Measurements from ENCODE around the gene SRP54. TPM values are rescaled to one million over a fixed set of nuclear protein-coding genes. Genes with fewer than 3 reads are reported as not detected.

SRP54 gene
- total and polyA plus RNA-seq, 2 of the 8 experiments (the other 6 are each of a cell fraction or from before 2014, with no cell fraction given) = 19.7 to 60.0 TPM

GRCh38 chr14:34983148-34983760 is 462 bp downstream of the SRP54 start:
- H3K4me1 ChIP-seq (replicated peaks in 1 of 4; ENCODE audit: control insufficient read depth in 3 of 4, insufficient read depth in 4 of 4, low read length in 3 of 4) = peaks cover 0 to 5% (median 2%) of the 10 kb centered on the region in 4 experiments; a peak in 3 of 7 replicates
- no peak overlapping the region for H2BK12ac ChIP-seq (ENCODE audit: low read depth, low read length)
- 1% methylated on average over 28 of the region's 28 CpGs; no CpG with 5 or more reads in 1 of the 2 experiments for WGBS, 2 experiments (ENCODE audit: extremely low coverage in 1 of 2, insufficient coverage in 1 of 2, insufficient read length in 1 of 2, insufficient replicate concordance in 2 of 2, low coverage in 1 of 2, low lambda C conversion rate in 2 of 2, missing lambda C conversion rate in 1 of 2)
- H2BK120ac ChIP-seq (replicated peaks; ENCODE audit: low read depth, low read length) = no peak overlapping the region
- peak overlapping the region; percentile 72; the same call in 1 of the 2 replicates for H4K8ac ChIP-seq (ENCODE audit: extremely low read depth, insufficient read depth, low read length)
- H4K5ac ChIP-seq (ENCODE audit: insufficient read length, low read depth, low read length) = no peak overlapping the region
- no peaks in the 10 kb centered on the region for H4K20me1 ChIP-seq (replicated peaks in 1 of 2; ENCODE audit: control insufficient read depth in 1 of 2, insufficient read depth in 2 of 2, low read length in 2 of 2)
- H3K23me2 ChIP-seq (ENCODE audit: low read depth, low read length) = peaks cover 12% of the 10 kb centered on the region
- H3K4ac ChIP-seq (replicated peaks; ENCODE audit: insufficient read length, low read depth, low read length) = no peak overlapping the region
- peaks cover 5% of the 10 kb centered on the region; the same call in 1 of the 2 replicates for H3K79me1 ChIP-seq (ENCODE audit: low read depth, low read length)
- H3K4me2 ChIP-seq (ENCODE audit: insufficient read depth in 1 of 2, low read depth in 2 of 2, low read length in 2 of 2) = peak overlapping the region; percentile 73 to 98
- peaks cover 0 to 77% of the 10 kb centered on the region in 2 experiments; a peak in 2 of 4 replicates for H3K79me2 ChIP-seq (ENCODE audit: control insufficient read depth in 1 of 2, insufficient read depth in 2 of 2, low read length in 2 of 2)
- no peak overlapping the region for H3K23ac ChIP-seq (ENCODE audit: insufficient read length)
- no peak overlapping the region for H3K14ac ChIP-seq (ENCODE audit: insufficient read length)
- H3K27me3 ChIP-seq (replicated peaks in 1 of 4; ENCODE audit: control insufficient read depth in 3 of 4, extremely low read depth in 1 of 4, insufficient read depth in 3 of 4, low read length in 3 of 4) = no peaks in the 10 kb centered on the region
- H2BK15ac ChIP-seq (ENCODE audit: low read length) = no peak overlapping the region
- DNase-seq (ENCODE audit: low read depth in 1 of 2, low spot score in 2 of 2) (no peak), FAIRE-seq (no peak)
- H3K9me3 ChIP-seq (ENCODE audit: insufficient read depth in 2 of 2, low read depth in 1 of 2, low read length in 1 of 2) = no peaks in the 10 kb centered on the region
- H2AK5ac ChIP-seq (ENCODE audit: low read depth, low read length) = no peak overlapping the region
- TF ChIP-seq KDM1A (IDR thresholded peaks at IDR 0.05; ENCODE audit: borderline replicate concordance, low read length) (no peak), RBBP5 (IDR thresholded peaks at IDR 0.05; ENCODE audit: borderline replicate concordance, low read depth, low read length) (peak; percentile 40; the same call in 1 of the 2 replicates), SP1 (IDR thresholded peaks at IDR 0.05; ENCODE audit: low read depth, low read length) (0 out of 2 replicates have a peak, but pooled peaks have one; percentile 1), PHF8 (conservative IDR thresholded peaks at IDR 0.05; ENCODE audit: low read depth, low read length) (peak; percentile 56; the same call in 1 of the 2 replicates)
- no peak overlapping the region for H4K91ac ChIP-seq (replicated peaks; ENCODE audit: insufficient read length, low read length)
- H3K27ac ChIP-seq (ENCODE audit: low read depth, low read length) = peak overlapping the region; percentile 97
- peak overlapping the region; percentile 6; the same call in 1 of the 2 replicates for H2AFZ ChIP-seq (ENCODE audit: low read length)
- H3K56ac ChIP-seq (replicated peaks; ENCODE audit: insufficient read length, low read depth, low read length) = peak overlapping the region; percentile 14
- no peaks in the 10 kb centered on the region for H3K36me3 ChIP-seq (ENCODE audit: control insufficient read depth in 2 of 4, insufficient read depth in 4 of 4, low read length in 3 of 4)
- H3K9ac ChIP-seq (replicated peaks in 1 of 4; ENCODE audit: extremely low read depth in 1 of 4, low read depth in 3 of 4, low read length in 3 of 4) = peak overlapping the region; percentile 45 to 93 (median 80)
- CTCF ChIA-PET (ENCODE audit: partially characterized antibody) = interaction anchor here (0.6 to 1.5 kb wide), 3 partner anchors 15 to 422 kb away, joined by 3 read pairs; no protein-coding TSS in a partner anchor
- peak overlapping the region; percentile 76 to 84 (median 79) for H3K4me3 ChIP-seq (ENCODE audit: extremely low read depth in 1 of 4, insufficient read depth in 2 of 4, low read depth in 3 of 4, low read length in 4 of 4)
- POLR2A ChIA-PET (ENCODE audit: partially characterized antibody) = interaction anchor here (0.5 to 2.4 kb wide), 22 partner anchors 9 to 521 kb away, joined by 3 to 14 read pairs (median 3); partner anchors contain the start of genes BAZ1A, CFL2, FAM177A1 and PPP2R3C
- no peak overlapping the region for H3K18ac ChIP-seq (ENCODE audit: extremely low read depth, low read length)
- no peak overlapping the region for H2BK20ac ChIP-seq (ENCODE audit: low read length)
- no peak overlapping the region; the same call in 1 of the 2 replicates for H2BK5ac ChIP-seq (ENCODE audit: low read depth, low read length)

Measured in H1 (cell line).